IMR-90 (cell line): ENCODE measurements around the gene RPN2. TPM values are rescaled to one million over a fixed set of nuclear protein-coding genes. Genes with fewer than 3 reads are reported as not detected.

Experiments
- ATAC-seq: fragments of 200-7000 bp; cut with Tn5 transposase; 2 replicates; pipeline ENCODE4 v1.9.1; 2020; ENCODE audit warnings: low read depth, mild to moderate bottlenecking, moderate library complexity
- BruUV-seq: library from RNA; stranded (reverse); fragments of 400-500 nt; replicated peaks from 2 replicates; lab custom pipeline; 2021; lab: Mats Ljungman, UMichigan
- CTCF ChIA-PET: fragments of 300-600 bp; formaldehyde crosslinking; extraction: SDS; loops from one replicate; lab custom pipeline; 2021; ENCODE audit warnings: antibody characterized with exemption; lab: Yijun Ruan, JAX
- POLR2A ChIA-PET: fragments of 300-600 bp; sonication (Branson Sonifier 250); formaldehyde crosslinking; loops from one replicate; lab custom pipeline; 2022; ENCODE audit warnings: antibody characterized with exemption; ENCODE audit not compliant: unreplicated experiment; lab: Charles Lee
- DNase-seq: peaks from one replicate; pipeline ENCODE4 v3.0.0; 2013
- H2AFZ ChIP-seq: replicated peaks from 2 replicates; pipeline ENCODE3; 2013; ENCODE audit warnings: low read length, mild to moderate bottlenecking; ENCODE audit not compliant: poor library complexity
- H2AK5ac ChIP-seq: 2 replicates; pipeline ENCODE4 v1.6.1; 2013; ENCODE audit warnings: low read depth, low read length, inconsistent platforms
- H2AK9ac ChIP-seq: replicated peaks from 2 replicates; pipeline ENCODE3; 2013; ENCODE audit warnings: mild to moderate bottlenecking, low read depth, low read length, moderate library complexity; ENCODE audit not compliant: poor library complexity
- H2BK120ac ChIP-seq: 2 replicates; pipeline ENCODE4 v1.6.1; 2013; ENCODE audit warnings: low read depth, low read length, inconsistent platforms
- H2BK15ac ChIP-seq: 3 replicates; pipeline ENCODE4 v1.6.1; 2013; ENCODE audit warnings: low read depth, low read length, inconsistent platforms
- H2BK20ac ChIP-seq: 2 replicates; pipeline ENCODE4 v1.6.1; 2013; ENCODE audit warnings: low read depth, mild to moderate bottlenecking, inconsistent platforms, low read length, moderate library complexity
- H2BK5ac ChIP-seq: 2 replicates; pipeline ENCODE4 v1.6.1; 2013; ENCODE audit warnings: mild to moderate bottlenecking, low read depth, low read length, inconsistent platforms; ENCODE audit not compliant: poor library complexity, severe bottlenecking
- H3K14ac ChIP-seq: replicated peaks from 2 replicates; pipeline ENCODE4 v1.6.1; 2013; ENCODE audit warnings: low read depth, low read length, inconsistent platforms
- H3K18ac ChIP-seq: 2 replicates; pipeline ENCODE4 v1.6.1; 2013; ENCODE audit warnings: low read depth, low read length, control low read depth
- H3K23ac ChIP-seq: 2 replicates; pipeline ENCODE4 v1.6.1; 2013; ENCODE audit warnings: low read depth, low read length, inconsistent platforms
- H3K27ac ChIP-seq: 2 replicates; pipeline ENCODE4 v1.5.1; 2013; ENCODE audit warnings: mild to moderate bottlenecking, control low read depth, low read length; ENCODE audit not compliant: insufficient read depth
- H3K27me3 ChIP-seq: 2 replicates; pipeline ENCODE4 v1.6.1; 2013; ENCODE audit warnings: low read length; ENCODE audit not compliant: control insufficient read depth, insufficient read depth
- H3K36me3 ChIP-seq: 2 replicates; pipeline ENCODE4 v1.6.1; 2013; ENCODE audit warnings: low read length, mixed read lengths; ENCODE audit not compliant: control insufficient read depth, insufficient read depth
- H3K4ac ChIP-seq: 2 replicates; pipeline ENCODE4 v1.6.1; 2013; ENCODE audit warnings: low read depth, low read length, inconsistent platforms
- H3K4me1 ChIP-seq: 2 replicates; pipeline ENCODE4 v1.6.1; 2013; ENCODE audit warnings: low read length, mixed read lengths; ENCODE audit not compliant: control insufficient read depth, insufficient read depth
- H3K4me2 ChIP-seq: 2 replicates; pipeline ENCODE4 v1.6.1; 2013; ENCODE audit warnings: low read depth, mild to moderate bottlenecking, control low read depth, low read length, moderate library complexity
- H3K4me3 ChIP-seq: 2 replicates; pipeline ENCODE4 v1.5.1; 2013; ENCODE audit warnings: low read depth, mild to moderate bottlenecking, control low read depth, low read length, moderate library complexity; ENCODE audit not compliant: insufficient read depth
- H3K56ac ChIP-seq: 2 replicates; pipeline ENCODE4 v1.6.1; 2013; ENCODE audit warnings: low read length, inconsistent platforms; ENCODE audit not compliant: insufficient read depth; ENCODE audit errors: extremely low read depth
- H3K79me1 ChIP-seq, 2 experiments: 2 replicates each; pipeline ENCODE4 v1.6.1; 2013; ENCODE audit warnings: low read length in 2 of 2, inconsistent platforms in 1 of 2, low read depth in 1 of 2
- H3K9ac ChIP-seq: 2 replicates; pipeline ENCODE4 v1.6.1; 2013; ENCODE audit warnings: low read depth, low read length, control low read depth
- H3K9me1 ChIP-seq: 2 replicates; pipeline ENCODE4 v1.6.1; 2013; ENCODE audit warnings: low read length, inconsistent platforms; ENCODE audit not compliant: insufficient read depth
- H3K9me3 ChIP-seq: 2 replicates; pipeline ENCODE4 v1.6.1; 2013; ENCODE audit warnings: low read length; ENCODE audit not compliant: control insufficient read depth, insufficient read depth
- H4K20me1 ChIP-seq: 2 replicates; pipeline ENCODE4 v1.6.1; 2013; ENCODE audit warnings: low read length, inconsistent platforms; ENCODE audit not compliant: insufficient read depth
- H4K5ac ChIP-seq: 2 replicates; pipeline ENCODE4 v1.6.1; 2013; ENCODE audit warnings: mild to moderate bottlenecking, low read depth, low read length, control low read depth
- H4K8ac ChIP-seq, 2 experiments: 2 replicates each; pipeline ENCODE4 v1.6.1; 2013; ENCODE audit warnings: low read depth in 2 of 2, low read length in 2 of 2, control low read depth in 1 of 2, inconsistent platforms in 1 of 2
- H4K91ac ChIP-seq: 2 replicates; pipeline ENCODE4 v1.6.1; 2013; ENCODE audit warnings: low read depth, low read length, inconsistent platforms; ENCODE audit not compliant: insufficient read depth
- BHLHE40 ChIP-seq: fragments of 150-350 bp; IDR thresholded peaks from 2 replicates; pipeline ENCODE4 v1.6.1; 2016; ENCODE audit warnings: mild to moderate bottlenecking, low read depth, low read length
- CEBPB ChIP-seq: IDR thresholded peaks from 2 replicates; pipeline ENCODE4 v1.6.1; 2012; ENCODE audit warnings: low read depth, low read length, improper control_type of control experiment
- CHD1 ChIP-seq: IDR thresholded peaks from 2 replicates; pipeline ENCODE4 v1.6.1; 2012; ENCODE audit warnings: low read depth, low read length, improper control_type of control experiment
- FOS ChIP-seq: fragments of 150-350 bp; IDR thresholded peaks from 2 replicates; pipeline ENCODE4 v1.6.1; 2016; ENCODE audit warnings: low read depth, low read length
- MAFK ChIP-seq: IDR thresholded peaks from 2 replicates; pipeline ENCODE4 v1.6.1; 2012; ENCODE audit warnings: low read depth, low read length, improper control_type of control experiment
- MAZ ChIP-seq: IDR thresholded peaks from 2 replicates; pipeline ENCODE4 v1.6.1; 2012; ENCODE audit warnings: low read depth, mild to moderate bottlenecking, low read length, improper control_type of control experiment, moderate library complexity, borderline replicate concordance
- MXI1 ChIP-seq: IDR thresholded peaks from 2 replicates; pipeline ENCODE4 v1.6.1; 2012; ENCODE audit warnings: low read depth, mild to moderate bottlenecking, low read length, moderate library complexity, borderline replicate concordance
- NFE2L2 ChIP-seq: fragments of 150-350 bp; IDR thresholded peaks from 2 replicates; pipeline ENCODE4 v1.6.1; 2016; ENCODE audit warnings: low read depth, mild to moderate bottlenecking, low read length
- POLR2A ChIP-seq: IDR thresholded peaks from 2 replicates; pipeline ENCODE4 v1.6.1; 2012; ENCODE audit warnings: mild to moderate bottlenecking, low read depth, low read length
- RCOR1 ChIP-seq: IDR thresholded peaks from 2 replicates; pipeline ENCODE4 v1.6.1; 2012; ENCODE audit warnings: mild to moderate bottlenecking, low read length, improper control_type of control experiment; ENCODE audit not compliant: insufficient replicate concordance
- RFX5 ChIP-seq: IDR thresholded peaks from 2 replicates; pipeline ENCODE4 v1.8.0; 2012; ENCODE audit warnings: low read depth, mild to moderate bottlenecking, low read length, moderate library complexity
- SMC3 ChIP-seq: fragments of 150-350 bp; IDR thresholded peaks from 2 replicates; pipeline ENCODE4 v1.6.1; 2016; ENCODE audit warnings: low read depth, mild to moderate bottlenecking, antibody characterized with exemption, low read length, moderate library complexity
- USF2 ChIP-seq: fragments of 150-350 bp; IDR thresholded peaks from 2 replicates; pipeline ENCODE4 v1.6.1; 2017; ENCODE audit warnings: mild to moderate bottlenecking, antibody characterized with exemption, low read length, low read depth
- WGBS, 2 experiments: methylation state at CpG; one replicate each; pipeline versions ENCODE4 v1.1.5 to v1.1.7; 2013; ENCODE audit warnings: missing lambda C conversion rate in 2 of 2; ENCODE audit not compliant: insufficient read length in 1 of 2; ENCODE audit errors: extremely low coverage in 2 of 2; 5-methylcytosine and 5-hydroxymethylcytosine counted together
- dilution Hi-C: fragments of 300-500 bp; cut with HindIII; formaldehyde crosslinking; loops from one replicate; pipeline ENCODE4 v1.14.3; 2018; ENCODE audit warnings: low sequenced_read_pairs; ENCODE audit not compliant: unreplicated experiment
- in situ Hi-C: fragments of 300-500 bp; cut with MboI; formaldehyde crosslinking; loops from 3 replicates; pipeline ENCODE4 v1.14.3; 2019; ENCODE audit warnings: low sequenced_read_pairs, inconsistent platforms, mixed read lengths
- intact Hi-C: fragments of 100-400 bp; cut with micrococcal nuclease; formaldehyde crosslinking; loops from 2 replicates; pipeline ENCODE4 v1.10.0; 2022
- polyA plus RNA-seq, 3 experiments: library from polyadenylated mRNA; depleted of rRNA; stranded (reverse); fragments of >200 nt; gene quantifications; 2 replicates each; pipeline ENCODE4 v1.2.3, GENCODE V29; 2012; ENCODE audit warnings: low replicate concordance in 1 of 3
- total RNA-seq: library from RNA; depleted of rRNA; stranded (reverse); fragments of >200 nt; gene quantifications from 2 replicates; pipeline ENCODE4 v1.2.3, GENCODE V29; 2012
- TF ChIP-seq, protein P1 (sequence below): fragments of 150-350 bp; IDR thresholded peaks from 2 replicates; pipeline ENCODE4 v1.6.1; 2016; ENCODE audit warnings: low read depth, mild to moderate bottlenecking, low read length, moderate library complexity, borderline replicate concordance
- TF ChIP-seq, protein P2 (sequence below): conservative IDR thresholded peaks from 2 replicates; pipeline ENCODE4 v1.5.1; 2012; ENCODE audit warnings: mild to moderate bottlenecking, low read depth, low read length, improper control_type of control experiment

RPN2 gene
- total and polyA plus RNA-seq, 2 of the 4 experiments (the other 2 are of a cell fraction): 305 to 481 TPM

GRCh38 chr20:37273988-37274387 is 94.9 kb downstream of the RPN2 start:
- WGBS, 2 experiments: no CpG with 5 or more reads among the region's 1 CpG
- Histone ChIP-seq H3K14ac (no peak overlapping the region), H3K27ac (no peak overlapping the region), H4K91ac (no peak overlapping the region), H2AK9ac (no peak overlapping the region), H3K4me1 (peaks cover 5% of the 10 kb centered on the region), H2AFZ (no peak overlapping the region), H3K56ac (no peak overlapping the region), H3K23ac (no peak overlapping the region), H4K8ac (no peak overlapping the region), H4K20me1 (no peaks in the 10 kb centered on the region; the same call in 1 of the 2 replicates), H3K9me3 (no peaks in the 10 kb centered on the region), H4K5ac (no peak overlapping the region), H3K4me3 (no peak overlapping the region), H3K4ac (no peak overlapping the region), H3K4me2 (no peak overlapping the region), H2AK5ac (no peak overlapping the region), H3K79me1 (no peaks in the 10 kb centered on the region), H2BK120ac (no peak overlapping the region), H3K27me3 (no peaks in the 10 kb centered on the region), H2BK20ac (no peak overlapping the region), H3K9ac (no peak overlapping the region), H3K18ac (no peak overlapping the region), H3K36me3 (no peaks in the 10 kb centered on the region), H2BK5ac (no peak overlapping the region), H2BK15ac (no peak overlapping the region), H3K9me1 (no peaks in the 10 kb centered on the region)
- CTCF ChIA-PET: no interaction called here
- dilution Hi-C loops (no loop called here), intact Hi-C loops (no loop called here), in situ Hi-C loops (loop anchor here (5.0 to 25.0 kb wide), 2 partner anchors 258 to 1113 kb away; no protein-coding TSS in a partner anchor)
- BruUV-seq: no TSS peak
- POLR2A ChIA-PET: no interaction called here
- ATAC-seq (no peak), DNase-seq (no peak)
- TF ChIP-seq, protein P1, sequence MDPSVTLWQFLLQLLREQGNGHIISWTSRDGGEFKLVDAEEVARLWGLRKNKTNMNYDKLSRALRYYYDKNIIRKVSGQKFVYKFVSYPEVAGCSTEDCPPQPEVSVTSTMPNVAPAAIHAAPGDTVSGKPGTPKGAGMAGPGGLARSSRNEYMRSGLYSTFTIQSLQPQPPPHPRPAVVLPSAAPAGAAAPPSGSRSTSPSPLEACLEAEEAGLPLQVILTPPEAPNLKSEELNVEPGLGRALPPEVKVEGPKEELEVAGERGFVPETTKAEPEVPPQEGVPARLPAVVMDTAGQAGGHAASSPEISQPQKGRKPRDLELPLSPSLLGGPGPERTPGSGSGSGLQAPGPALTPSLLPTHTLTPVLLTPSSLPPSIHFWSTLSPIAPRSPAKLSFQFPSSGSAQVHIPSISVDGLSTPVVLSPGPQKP: no peak
- TF ChIP-seq, protein P2, sequence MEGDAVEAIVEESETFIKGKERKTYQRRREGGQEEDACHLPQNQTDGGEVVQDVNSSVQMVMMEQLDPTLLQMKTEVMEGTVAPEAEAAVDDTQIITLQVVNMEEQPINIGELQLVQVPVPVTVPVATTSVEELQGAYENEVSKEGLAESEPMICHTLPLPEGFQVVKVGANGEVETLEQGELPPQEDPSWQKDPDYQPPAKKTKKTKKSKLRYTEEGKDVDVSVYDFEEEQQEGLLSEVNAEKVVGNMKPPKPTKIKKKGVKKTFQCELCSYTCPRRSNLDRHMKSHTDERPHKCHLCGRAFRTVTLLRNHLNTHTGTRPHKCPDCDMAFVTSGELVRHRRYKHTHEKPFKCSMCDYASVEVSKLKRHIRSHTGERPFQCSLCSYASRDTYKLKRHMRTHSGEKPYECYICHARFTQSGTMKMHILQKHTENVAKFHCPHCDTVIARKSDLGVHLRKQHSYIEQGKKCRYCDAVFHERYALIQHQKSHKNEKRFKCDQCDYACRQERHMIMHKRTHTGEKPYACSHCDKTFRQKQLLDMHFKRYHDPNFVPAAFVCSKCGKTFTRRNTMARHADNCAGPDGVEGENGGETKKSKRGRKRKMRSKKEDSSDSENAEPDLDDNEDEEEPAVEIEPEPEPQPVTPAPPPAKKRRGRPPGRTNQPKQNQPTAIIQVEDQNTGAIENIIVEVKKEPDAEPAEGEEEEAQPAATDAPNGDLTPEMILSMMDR: no peak
- TF ChIP-seq SMC3: no peak
- no peak for TF ChIP-seq USF2
- no peak for TF ChIP-seq RFX5
- TF ChIP-seq FOS: no peak
- TF ChIP-seq MAZ: no peak
- TF ChIP-seq MAFK: no peak
- TF ChIP-seq NFE2L2: no peak
- no peak for TF ChIP-seq CHD1
- no peak for TF ChIP-seq POLR2A
- TF ChIP-seq CEBPB: no peak
- TF ChIP-seq RCOR1: no peak
- TF ChIP-seq BHLHE40: no peak
- no peak for TF ChIP-seq MXI1
